ENCODE data around the gene SPAST. TPM values are rescaled to one million over a fixed set of nuclear protein-coding genes. Genes with fewer than 3 reads are reported as not detected.
A peak's percentile ranks its signal among the peaks of the same experiment; 100 is the strongest.
"Not testable (repeated sequence)": the region's sequence is repeated elsewhere in the genome, so short reads cannot be mapped to it uniquely, and the experiment has no call there.

SPAST gene, protein sequence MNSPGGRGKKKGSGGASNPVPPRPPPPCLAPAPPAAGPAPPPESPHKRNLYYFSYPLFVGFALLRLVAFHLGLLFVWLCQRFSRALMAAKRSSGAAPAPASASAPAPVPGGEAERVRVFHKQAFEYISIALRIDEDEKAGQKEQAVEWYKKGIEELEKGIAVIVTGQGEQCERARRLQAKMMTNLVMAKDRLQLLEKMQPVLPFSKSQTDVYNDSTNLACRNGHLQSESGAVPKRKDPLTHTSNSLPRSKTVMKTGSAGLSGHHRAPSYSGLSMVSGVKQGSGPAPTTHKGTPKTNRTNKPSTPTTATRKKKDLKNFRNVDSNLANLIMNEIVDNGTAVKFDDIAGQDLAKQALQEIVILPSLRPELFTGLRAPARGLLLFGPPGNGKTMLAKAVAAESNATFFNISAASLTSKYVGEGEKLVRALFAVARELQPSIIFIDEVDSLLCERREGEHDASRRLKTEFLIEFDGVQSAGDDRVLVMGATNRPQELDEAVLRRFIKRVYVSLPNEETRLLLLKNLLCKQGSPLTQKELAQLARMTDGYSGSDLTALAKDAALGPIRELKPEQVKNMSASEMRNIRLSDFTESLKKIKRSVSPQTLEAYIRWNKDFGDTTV
- 21.2 TPM for total RNA-seq

DNA sequence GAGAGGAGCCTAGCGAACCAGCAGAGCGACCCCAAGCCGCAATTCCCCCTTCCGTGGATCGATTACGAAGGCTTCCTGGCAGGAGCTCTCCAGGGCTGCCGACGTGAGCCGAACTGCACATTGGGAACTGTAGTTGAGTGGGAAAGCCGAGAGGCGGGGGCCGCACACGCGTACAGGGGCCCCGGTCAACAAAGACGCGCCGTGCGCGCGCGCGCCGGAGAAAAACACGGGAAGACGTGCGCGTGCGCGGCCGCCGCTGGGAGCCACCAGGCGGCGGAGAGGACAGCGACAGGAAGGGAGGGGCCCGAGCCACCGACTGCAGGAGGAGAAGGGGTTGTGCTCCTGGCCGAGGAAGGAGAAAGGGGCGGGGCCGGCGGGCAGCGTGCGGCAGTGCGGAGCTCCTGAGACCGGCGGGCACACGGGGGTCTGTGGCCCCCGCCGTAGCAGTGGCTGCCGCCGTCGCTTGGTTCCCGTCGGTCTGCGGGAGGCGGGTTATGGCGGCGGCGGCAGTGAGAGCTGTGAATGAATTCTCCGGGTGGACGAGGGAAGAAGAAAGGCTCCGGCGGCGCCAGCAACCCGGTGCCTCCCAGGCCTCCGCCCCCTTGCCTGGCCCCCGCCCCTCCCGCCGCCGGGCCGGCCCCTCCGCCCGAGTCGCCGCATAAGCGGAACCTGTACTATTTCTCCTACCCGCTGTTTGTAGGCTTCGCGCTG is at the start of gene SPAST:
Gene SPAST (plus strand): TSS at position 247 of the 711 bp plus-strand sequence. CDS start 276 bp downstream, at position 523.
- DNase-seq (ENCODE audit: low spot score): peak; percentile 96
- peak; percentile 98 for ATAC-seq
- intact Hi-C loops (cut with DNase I): no loop called here

DNA sequence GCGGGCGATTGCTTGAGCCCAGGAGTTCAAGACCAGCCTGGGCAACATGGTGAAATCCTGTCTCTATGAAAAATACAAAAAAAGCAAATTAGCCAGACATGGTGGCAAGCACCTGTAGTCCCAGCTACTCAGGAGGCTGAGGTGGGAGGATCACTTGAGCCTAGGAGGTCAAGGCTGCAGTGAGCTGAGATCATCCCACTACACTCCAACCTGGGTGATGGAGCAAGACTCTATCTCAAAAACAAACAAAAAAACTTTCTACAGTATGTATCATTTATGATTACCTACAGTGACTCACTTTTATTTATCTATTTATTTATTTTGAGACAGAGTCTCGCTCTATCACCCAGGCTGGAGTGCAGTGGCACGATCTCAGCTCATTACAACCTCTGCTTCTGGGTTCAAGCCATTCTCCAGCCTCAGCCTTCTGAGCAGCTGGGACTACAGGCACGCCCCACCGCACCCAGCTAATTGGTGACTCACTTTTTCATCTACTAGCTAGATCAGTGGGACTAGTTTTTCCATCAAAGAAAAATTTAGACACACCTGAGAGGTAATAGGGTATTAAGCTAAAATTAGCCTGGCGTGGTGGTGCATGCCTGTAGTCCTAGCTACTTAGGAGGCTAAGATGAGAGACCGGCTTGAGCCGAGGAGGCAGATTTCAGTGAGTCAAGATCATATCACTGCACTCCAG is 44.4 kb upstream of the SPAST start:
- ATAC-seq; intact Hi-C loops (cut with DNase I); DNase-seq (ENCODE audit: low spot score): not testable (repeated sequence)

DNA sequence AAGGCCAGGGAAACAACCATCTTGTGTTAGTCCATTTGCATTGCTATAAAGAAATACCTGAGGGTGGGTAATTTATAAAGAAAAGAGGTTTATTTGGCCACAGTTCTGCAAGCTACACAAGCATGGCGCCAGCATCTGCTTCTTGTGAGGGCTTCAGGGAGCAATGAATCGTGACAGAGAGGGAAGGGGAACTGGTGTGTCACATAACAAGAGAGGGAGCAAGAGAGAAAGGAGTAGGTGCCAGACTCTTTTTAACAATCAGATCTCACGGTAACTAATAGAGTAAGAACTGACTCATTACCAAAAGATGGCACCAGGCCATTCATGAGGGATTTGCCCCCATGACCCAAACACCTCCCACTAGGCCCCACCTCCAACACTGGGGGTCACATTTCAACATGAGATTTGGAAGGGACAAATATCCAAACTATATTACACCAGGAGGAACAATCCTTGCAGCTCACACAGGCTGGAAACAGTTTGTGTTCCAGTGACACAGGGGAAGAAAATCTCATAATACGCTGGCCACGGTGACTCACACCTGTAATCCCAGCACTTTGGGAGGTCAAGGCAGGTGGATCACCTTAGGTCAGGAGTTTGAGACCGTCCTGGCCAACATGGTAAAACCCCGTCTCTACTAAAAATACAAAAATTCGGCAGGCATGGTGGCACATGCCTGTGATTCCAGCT is 29.0 kb upstream of the SPAST start:
- DNase-seq (ENCODE audit: low spot score); ATAC-seq; intact Hi-C loops (cut with DNase I): not testable (repeated sequence)

DNA sequence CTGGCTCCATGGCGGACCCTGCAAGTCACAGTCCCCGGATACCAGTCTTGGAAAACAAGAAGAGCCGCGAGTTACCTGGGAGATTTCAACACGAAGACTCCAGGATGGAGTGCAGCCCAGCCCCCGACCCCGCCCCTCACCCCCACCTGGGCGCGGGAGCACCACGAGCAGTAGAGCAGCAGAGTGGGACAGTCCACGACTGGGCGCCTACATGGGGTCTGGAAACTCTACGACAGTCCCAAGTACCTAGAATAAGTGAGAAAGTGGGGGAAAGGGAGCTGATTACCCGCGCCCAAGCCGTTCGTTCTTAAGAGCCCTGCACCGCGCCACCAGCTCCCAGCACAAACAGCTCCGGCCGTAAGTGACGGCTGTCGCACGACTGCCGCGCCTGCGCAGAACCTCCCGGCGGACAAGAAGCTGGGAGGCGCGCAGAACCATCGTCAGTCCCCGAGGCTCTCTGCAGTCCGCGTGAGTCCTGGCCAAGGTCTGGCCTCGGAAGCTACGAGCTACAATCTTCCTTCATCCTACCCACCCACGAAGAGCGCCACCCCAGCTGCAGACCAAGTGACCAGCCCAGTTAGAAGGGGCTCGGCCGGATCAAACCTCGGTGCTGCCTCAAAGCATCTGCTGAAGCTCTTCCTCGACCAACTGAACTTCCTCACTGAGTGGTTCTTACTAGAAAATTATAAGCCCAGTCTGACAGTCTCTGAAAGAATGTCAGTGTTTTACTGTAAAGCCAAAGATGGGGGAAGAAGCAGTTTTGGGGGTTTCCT is 23.7 kb upstream of the SPAST start, which contains the start of gene DPY30:
Gene DPY30 (minus strand): TSS at position 359 of the 773 bp plus-strand sequence. CDS start 349 bp downstream, at position 10.
- ATAC-seq: peak; percentile 99
- intact Hi-C loops (cut with DNase I): no loop called here

DNA sequence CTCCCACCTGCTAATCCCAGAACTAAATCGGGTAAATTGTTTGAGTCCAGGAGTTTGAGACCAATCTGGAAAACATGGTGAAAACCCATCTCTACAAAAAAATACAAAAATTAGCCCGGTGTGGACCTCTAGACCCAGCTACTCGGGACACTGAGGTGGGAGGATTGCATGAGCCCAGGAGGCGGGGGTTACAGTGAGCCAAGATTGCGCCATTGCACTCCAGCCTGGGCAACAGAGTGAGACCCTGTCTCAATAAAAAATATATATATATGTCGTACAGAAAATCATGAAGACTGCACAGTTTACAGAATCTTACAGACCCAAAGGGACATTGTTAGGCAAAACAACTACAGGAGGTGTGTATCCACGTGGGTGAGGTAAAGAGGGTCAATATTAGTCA is 19.8 kb upstream of the SPAST start:
- ATAC-seq (no peak), DNase-seq (ENCODE audit: low spot score) (no peak)
- intact Hi-C loops (cut with DNase I): no loop called here

More for the DNA sequence above, 23.7 kb upstream of the SPAST start, which contains the start of gene DPY30:
- DNase-seq (ENCODE audit: low spot score): peak; percentile 94

DNA sequence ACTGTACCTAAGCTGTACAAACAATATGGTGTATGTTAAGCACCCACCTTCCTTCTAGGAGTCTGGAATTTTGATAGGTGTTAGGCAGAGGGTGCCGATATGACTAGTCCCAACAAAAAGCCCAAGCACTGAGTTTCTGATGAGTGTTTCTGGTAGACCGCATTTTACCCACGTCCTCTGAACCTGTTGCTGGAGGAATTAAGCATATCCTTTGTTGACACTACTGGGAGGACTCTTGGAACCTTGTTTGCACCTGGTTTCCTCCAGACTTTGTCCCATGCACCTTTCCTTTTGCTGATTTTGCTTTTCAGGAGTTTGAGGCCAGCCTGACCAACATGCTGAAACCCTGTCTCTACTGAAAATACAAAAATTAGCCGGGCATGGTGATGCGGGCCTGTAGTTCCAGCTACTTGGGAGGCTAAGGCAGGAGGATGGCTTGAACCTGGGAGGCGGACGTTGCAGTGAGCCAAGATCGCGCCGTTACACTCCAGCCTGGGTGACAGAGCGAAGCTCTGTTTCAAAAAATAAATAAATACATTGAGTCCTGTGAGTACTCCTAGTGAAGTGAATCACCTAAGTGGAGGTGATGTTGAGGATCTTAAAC is 11.4 kb upstream of the SPAST start:
- intact Hi-C loops (cut with DNase I): no loop called here
- ATAC-seq (no peak), DNase-seq (ENCODE audit: low spot score) (no peak)

DNA sequence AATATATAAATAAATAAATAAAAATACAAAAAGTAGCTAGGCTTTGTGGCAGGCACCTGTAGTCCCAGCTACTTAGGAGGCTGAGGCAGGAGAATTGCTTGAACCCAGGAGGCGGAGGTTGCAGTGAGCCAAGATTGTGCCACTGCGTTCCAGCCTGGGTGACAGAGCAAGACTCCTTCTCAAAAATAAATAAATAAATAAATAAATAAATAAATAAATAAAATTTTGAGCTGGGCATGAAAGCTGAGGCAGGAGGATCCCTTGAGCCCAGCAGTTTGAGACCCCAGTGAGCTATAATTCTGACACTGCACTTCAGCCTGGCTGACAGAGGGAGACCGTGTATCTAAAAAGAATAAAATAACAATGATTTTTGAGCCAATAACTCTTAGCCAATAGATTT is 8.8 kb upstream of the SPAST start:
- intact Hi-C loops (cut with DNase I); DNase-seq (ENCODE audit: low spot score); ATAC-seq: not testable (repeated sequence)

DNA sequence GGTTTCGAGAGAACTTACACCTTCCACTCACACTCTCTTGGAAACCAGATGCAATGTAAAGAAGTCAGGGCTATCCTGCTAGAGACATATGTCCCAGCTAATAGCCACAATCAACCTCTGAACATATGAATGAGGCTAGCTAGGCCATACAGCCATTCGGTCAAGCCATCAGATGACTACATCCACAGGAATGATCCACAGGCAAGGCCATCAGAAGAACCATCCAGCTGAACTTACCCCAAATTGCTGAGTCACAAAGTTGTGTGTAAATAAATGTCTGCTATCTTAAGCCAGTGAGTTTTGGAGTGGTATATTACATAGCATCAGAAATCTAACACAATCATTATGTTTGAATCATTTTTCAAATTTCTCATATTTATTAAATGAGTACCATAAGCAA is 5.2 kb upstream of the SPAST start:
- ATAC-seq (no peak), DNase-seq (ENCODE audit: low spot score) (no peak)
- intact Hi-C loops (cut with DNase I): no loop called here

DNA sequence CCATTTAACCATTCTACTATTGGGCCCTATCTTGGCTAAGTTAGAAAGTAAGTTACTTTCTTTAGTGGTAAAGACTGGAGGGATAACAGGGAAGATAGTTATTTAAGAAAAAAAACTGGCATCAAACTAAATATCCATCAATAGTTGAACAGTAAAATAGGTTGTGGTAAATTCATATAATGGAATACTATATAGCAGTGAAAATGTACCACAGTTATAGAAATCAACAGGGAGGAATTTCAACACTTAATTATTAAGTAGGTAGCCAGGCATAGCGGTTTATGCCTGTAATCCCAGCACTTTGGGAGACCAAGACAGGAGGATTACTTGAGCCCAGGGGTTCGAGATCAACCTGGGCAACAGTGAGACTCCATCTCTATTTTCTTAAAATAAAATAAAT is 3.1 kb upstream of the SPAST start:
- no peak for DNase-seq (ENCODE audit: low spot score)
- intact Hi-C loops (cut with DNase I): no loop called here
- ATAC-seq: no peak

DNA sequence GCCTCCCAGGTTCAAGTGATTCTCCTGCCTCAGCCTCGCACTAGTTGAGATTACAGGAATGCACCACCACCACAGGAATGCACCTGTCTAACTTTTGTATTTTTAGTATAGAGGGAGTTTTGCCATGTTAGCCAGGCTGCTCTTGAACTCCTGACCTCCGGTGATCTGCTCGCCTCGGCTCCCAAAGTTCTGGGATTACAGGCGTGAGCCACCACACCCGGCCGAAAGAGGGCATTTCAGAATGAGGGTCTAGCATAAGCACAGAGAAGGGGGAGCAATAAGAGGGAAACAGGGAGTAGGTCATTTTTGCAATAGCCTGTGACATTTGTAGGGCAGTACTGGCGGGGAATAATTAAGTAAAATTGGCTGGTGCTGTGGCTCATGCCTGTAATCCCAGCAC is 1.9 kb upstream of the SPAST start:
- ATAC-seq (no peak), DNase-seq (ENCODE audit: low spot score) (no peak)
- intact Hi-C loops (cut with DNase I): no loop called here

DNA sequence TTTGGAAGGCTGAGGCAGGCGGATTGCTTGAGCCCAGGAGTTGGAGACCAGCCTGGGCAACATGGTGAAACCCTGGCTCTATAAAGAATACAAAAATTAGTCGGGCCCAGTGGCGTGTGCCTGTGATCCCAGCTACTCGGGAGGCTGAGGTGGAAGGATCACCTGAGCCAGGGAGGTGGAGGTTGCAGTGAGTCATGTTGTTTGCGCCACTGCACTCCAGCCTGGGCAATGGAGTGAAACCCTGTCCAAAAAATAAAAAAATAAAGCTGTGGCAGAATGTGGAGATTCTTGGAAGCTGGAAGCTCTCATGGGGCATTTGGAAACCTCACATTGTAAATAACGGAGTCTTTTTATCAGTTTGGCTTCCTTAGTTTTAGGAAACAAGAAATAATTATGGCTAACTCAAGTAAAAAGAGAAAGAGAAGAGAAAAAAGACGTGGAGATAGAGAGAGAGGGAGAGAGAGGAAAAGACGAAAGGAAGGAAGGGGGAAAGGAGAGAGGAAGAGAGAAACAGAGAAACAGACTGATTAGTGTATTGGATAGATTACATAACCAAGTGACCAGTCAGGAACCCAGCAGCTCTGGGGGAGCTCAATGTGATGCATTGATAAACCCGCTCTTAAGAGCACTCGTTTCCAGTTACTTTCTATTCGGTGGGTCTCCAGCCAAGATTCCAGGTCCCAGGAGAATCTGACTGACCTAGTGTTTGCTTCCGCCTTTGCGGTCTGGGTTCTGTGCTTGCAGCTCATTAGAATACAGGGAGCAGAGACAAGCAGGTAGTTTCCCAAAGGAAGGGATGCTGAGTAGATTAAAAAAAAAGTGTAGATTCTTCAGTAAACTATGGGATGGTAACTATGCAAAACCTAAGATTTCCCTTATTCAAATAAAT is 1.1 kb upstream of the SPAST start:
- peak; percentile 73 for ATAC-seq
- DNase-seq (ENCODE audit: low spot score): peak; percentile 81
- intact Hi-C loops (cut with DNase I): no loop called here

DNA sequence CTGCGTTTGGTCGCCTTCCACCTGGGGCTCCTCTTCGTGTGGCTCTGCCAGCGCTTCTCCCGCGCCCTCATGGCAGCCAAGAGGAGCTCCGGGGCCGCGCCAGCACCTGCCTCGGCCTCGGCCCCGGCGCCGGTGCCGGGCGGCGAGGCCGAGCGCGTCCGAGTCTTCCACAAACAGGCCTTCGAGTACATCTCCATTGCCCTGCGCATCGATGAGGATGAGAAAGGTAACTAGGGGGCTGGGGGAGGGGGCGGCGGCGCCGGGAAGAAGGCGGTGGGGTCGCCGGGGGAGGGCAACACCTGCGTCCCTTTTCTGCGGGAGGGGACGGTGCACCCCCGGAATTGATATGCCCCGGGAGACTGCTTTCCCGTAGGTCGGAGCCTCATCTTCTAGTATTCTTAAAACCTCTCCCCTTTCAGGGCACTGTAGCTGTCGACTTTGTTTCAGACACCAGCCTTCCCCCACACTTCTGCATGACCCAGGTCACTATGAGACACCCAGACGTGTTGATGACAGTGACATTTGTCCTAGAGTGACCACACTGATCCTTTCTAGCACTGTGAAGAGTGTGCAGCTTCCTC is 755 bp downstream of the SPAST start:
- DNase-seq (ENCODE audit: low spot score) (peak; percentile 66), ATAC-seq (no peak)
- intact Hi-C loops (cut with DNase I): no loop called here

DNA sequence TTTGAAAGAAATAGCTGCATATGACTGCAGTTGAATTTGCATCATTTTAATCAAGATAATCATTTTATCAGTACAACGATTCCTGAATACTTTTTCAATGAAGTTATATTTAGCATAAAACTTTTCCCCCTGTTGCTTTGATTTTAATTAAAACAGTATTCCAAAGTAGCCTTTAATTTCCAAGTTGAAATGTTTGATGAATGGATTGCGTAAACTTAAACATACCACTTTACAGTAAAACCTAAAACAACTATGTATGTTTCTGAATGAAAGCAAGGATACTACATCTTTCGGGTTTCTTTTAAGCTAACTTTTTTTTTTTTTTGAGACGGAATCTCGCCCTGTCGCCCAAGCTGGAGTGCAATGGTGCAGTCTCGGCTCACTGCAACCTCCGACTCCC is 1.4 kb downstream of the SPAST start:
- intact Hi-C loops (cut with DNase I): no loop called here
- no peak for ATAC-seq
- no peak for DNase-seq (ENCODE audit: low spot score)

DNA sequence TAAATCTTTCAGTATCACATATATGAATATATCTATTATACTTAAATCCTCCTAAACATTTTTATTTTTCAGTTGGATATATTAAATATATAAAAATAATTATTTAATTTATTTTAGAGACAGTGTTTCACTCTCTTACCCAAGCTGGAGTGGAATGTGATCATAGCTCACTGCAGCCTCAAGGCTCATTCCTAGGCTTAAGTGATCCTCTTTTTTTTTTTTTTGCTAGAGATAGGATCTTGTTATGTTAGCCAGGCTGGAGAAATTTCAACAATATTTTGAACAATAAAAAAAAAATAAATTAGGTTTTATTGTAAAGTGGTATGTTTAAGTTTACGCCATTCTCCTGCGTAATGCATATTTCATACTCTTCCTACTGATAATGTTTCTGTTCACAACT is 4.2 kb downstream of the SPAST start:
- no peak for ATAC-seq
- intact Hi-C loops (cut with DNase I): no loop called here
- no peak for DNase-seq (ENCODE audit: low spot score)

DNA sequence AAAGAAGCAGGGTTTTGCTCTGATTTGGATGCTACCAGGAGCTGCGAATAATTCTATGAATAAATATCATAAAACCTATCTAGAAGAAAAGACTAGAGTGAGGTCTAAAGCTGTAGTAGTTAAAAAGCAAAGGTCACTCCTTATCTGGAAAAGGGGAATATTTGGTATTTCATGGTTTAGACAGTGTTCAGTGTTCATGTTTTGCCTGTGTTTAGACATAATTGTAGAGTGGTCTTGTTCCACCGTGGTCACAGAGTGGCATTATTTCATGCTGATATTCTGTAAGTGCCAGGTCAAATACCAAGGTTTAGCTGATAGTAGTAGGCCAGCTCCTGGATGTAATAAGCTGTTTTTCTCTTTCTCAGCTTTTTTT is 10.8 kb downstream of the SPAST start:
- ATAC-seq (no peak), DNase-seq (ENCODE audit: low spot score) (no peak)
- intact Hi-C loops (cut with DNase I): no loop called here

DNA sequence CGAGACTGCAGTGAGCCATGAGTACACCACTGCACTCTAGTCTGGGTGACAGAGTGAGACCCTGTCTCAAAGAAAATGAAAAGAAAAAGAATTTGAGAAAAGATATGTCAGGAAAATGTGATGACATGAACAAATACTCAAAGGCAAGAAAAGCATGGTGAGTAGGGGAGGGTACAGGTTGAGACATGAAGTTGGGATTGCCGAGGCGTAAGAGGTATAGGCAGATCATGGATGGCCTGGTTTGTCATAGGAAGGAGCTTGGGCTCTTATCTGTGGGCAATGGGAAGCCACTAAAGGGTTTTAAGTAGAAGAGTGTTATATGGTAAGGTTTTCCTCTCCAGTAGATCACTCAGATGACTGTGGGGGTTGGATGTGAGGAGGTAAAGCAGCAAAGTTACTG is 32.3 kb downstream of the SPAST start:
- ATAC-seq (no peak), DNase-seq (ENCODE audit: low spot score) (no peak)
- intact Hi-C loops (cut with DNase I): no loop called here

All from sciatic nerve (tissue), 2 donors.